Gastroesophageal sphincter (tissue), 3 donors: ENCODE results near the gene NFIA.

Experiments
- CTCF ChIP-seq, 4 experiments: fragments of 200-600 bp in 2 of 4; fragments of 450-650 bp in 2 of 4; sonication (generic) in 1 of 4; IDR thresholded peaks; one replicate each; pipeline ENCODE4 v1.5.1; 2017 to 2019; ENCODE audit warnings: antibody characterized with exemption in 4 of 4, mild to moderate bottlenecking in 2 of 4, moderate library complexity in 2 of 4
- EP300 ChIP-seq: sonication (generic); formaldehyde crosslinking; IDR thresholded peaks from one replicate; pipeline ENCODE4 v1.6.1; 2017; ENCODE audit warnings: antibody characterized with exemption, mild to moderate bottlenecking
- POLR2A ChIP-seq, 2 donors: fragments of 450-650 bp; IDR thresholded peaks; one replicate each; pipeline ENCODE4 v1.6.1; 2017; ENCODE audit warnings: antibody characterized with exemption in 2 of 2, mild to moderate bottlenecking in 2 of 2, moderate library complexity in 1 of 2
- POLR2AphosphoS5 ChIP-seq: sonication (generic); formaldehyde crosslinking; IDR thresholded peaks from one replicate; pipeline ENCODE4 v1.6.1; 2017; ENCODE audit warnings: antibody characterized with exemption

GRCh38 chr1:61482170-61482734 is 399.9 kb downstream of the NFIA start:
- TF ChIP-seq POLR2AphosphoS5 (no peak), CTCF (IDR thresholded peaks at IDR 0.05) (no peak), POLR2A (IDR thresholded peaks at IDR 0.05) (no peak), EP300 (no peak)
